IMR-90 (cell line): Measurements from ENCODE around the gene CGB7. TPM values are rescaled to one million over a fixed set of nuclear protein-coding genes. Genes with fewer than 3 reads are reported as not detected.

Source experiments
- ATAC-seq: fragments of 200-7000 bp; cut with Tn5 transposase; 2 replicates; pipeline ENCODE4 v1.9.1; 2020; ENCODE audit warnings: low read depth, mild to moderate bottlenecking, moderate library complexity
- BruUV-seq: library from RNA; stranded (reverse); fragments of 400-500 nt; replicated peaks from 2 replicates; lab custom pipeline; 2021; lab: Mats Ljungman, UMichigan
- CTCF ChIA-PET: fragments of 300-600 bp; formaldehyde crosslinking; extraction: SDS; loops from one replicate; lab custom pipeline; 2021; ENCODE audit warnings: antibody characterized with exemption; lab: Yijun Ruan, JAX
- POLR2A ChIA-PET: fragments of 300-600 bp; sonication (Branson Sonifier 250); formaldehyde crosslinking; loops from one replicate; lab custom pipeline; 2022; ENCODE audit warnings: antibody characterized with exemption; ENCODE audit not compliant: unreplicated experiment; lab: Charles Lee
- DNase-seq: peaks from one replicate; pipeline ENCODE4 v3.0.0; 2013
- H2AFZ ChIP-seq: replicated peaks from 2 replicates; pipeline ENCODE3; 2013; ENCODE audit warnings: low read length, mild to moderate bottlenecking; ENCODE audit not compliant: poor library complexity
- H2AK5ac ChIP-seq: 2 replicates; pipeline ENCODE4 v1.6.1; 2013; ENCODE audit warnings: low read depth, low read length, inconsistent platforms
- H2AK9ac ChIP-seq: replicated peaks from 2 replicates; pipeline ENCODE3; 2013; ENCODE audit warnings: mild to moderate bottlenecking, low read depth, low read length, moderate library complexity; ENCODE audit not compliant: poor library complexity
- H2BK120ac ChIP-seq: 2 replicates; pipeline ENCODE4 v1.6.1; 2013; ENCODE audit warnings: low read depth, low read length, inconsistent platforms
- H2BK15ac ChIP-seq: 3 replicates; pipeline ENCODE4 v1.6.1; 2013; ENCODE audit warnings: low read depth, low read length, inconsistent platforms
- H2BK20ac ChIP-seq: 2 replicates; pipeline ENCODE4 v1.6.1; 2013; ENCODE audit warnings: low read depth, mild to moderate bottlenecking, inconsistent platforms, low read length, moderate library complexity
- H2BK5ac ChIP-seq: 2 replicates; pipeline ENCODE4 v1.6.1; 2013; ENCODE audit warnings: mild to moderate bottlenecking, low read depth, low read length, inconsistent platforms; ENCODE audit not compliant: poor library complexity, severe bottlenecking
- H3K14ac ChIP-seq: replicated peaks from 2 replicates; pipeline ENCODE4 v1.6.1; 2013; ENCODE audit warnings: low read depth, low read length, inconsistent platforms
- H3K18ac ChIP-seq: 2 replicates; pipeline ENCODE4 v1.6.1; 2013; ENCODE audit warnings: low read depth, low read length, control low read depth
- H3K23ac ChIP-seq: 2 replicates; pipeline ENCODE4 v1.6.1; 2013; ENCODE audit warnings: low read depth, low read length, inconsistent platforms
- H3K27ac ChIP-seq: 2 replicates; pipeline ENCODE4 v1.5.1; 2013; ENCODE audit warnings: mild to moderate bottlenecking, control low read depth, low read length; ENCODE audit not compliant: insufficient read depth
- H3K27me3 ChIP-seq: 2 replicates; pipeline ENCODE4 v1.6.1; 2013; ENCODE audit warnings: low read length; ENCODE audit not compliant: control insufficient read depth, insufficient read depth
- H3K36me3 ChIP-seq: 2 replicates; pipeline ENCODE4 v1.6.1; 2013; ENCODE audit warnings: low read length, mixed read lengths; ENCODE audit not compliant: control insufficient read depth, insufficient read depth
- H3K4ac ChIP-seq: 2 replicates; pipeline ENCODE4 v1.6.1; 2013; ENCODE audit warnings: low read depth, low read length, inconsistent platforms
- H3K4me1 ChIP-seq: 2 replicates; pipeline ENCODE4 v1.6.1; 2013; ENCODE audit warnings: low read length, mixed read lengths; ENCODE audit not compliant: control insufficient read depth, insufficient read depth
- H3K4me2 ChIP-seq: 2 replicates; pipeline ENCODE4 v1.6.1; 2013; ENCODE audit warnings: low read depth, mild to moderate bottlenecking, control low read depth, low read length, moderate library complexity
- H3K4me3 ChIP-seq: 2 replicates; pipeline ENCODE4 v1.5.1; 2013; ENCODE audit warnings: low read depth, mild to moderate bottlenecking, control low read depth, low read length, moderate library complexity; ENCODE audit not compliant: insufficient read depth
- H3K56ac ChIP-seq: 2 replicates; pipeline ENCODE4 v1.6.1; 2013; ENCODE audit warnings: low read length, inconsistent platforms; ENCODE audit not compliant: insufficient read depth; ENCODE audit errors: extremely low read depth
- H3K79me1 ChIP-seq, 2 experiments: 2 replicates each; pipeline ENCODE4 v1.6.1; 2013; ENCODE audit warnings: low read length in 2 of 2, inconsistent platforms in 1 of 2, low read depth in 1 of 2
- H3K9ac ChIP-seq: 2 replicates; pipeline ENCODE4 v1.6.1; 2013; ENCODE audit warnings: low read depth, low read length, control low read depth
- H3K9me1 ChIP-seq: 2 replicates; pipeline ENCODE4 v1.6.1; 2013; ENCODE audit warnings: low read length, inconsistent platforms; ENCODE audit not compliant: insufficient read depth
- H3K9me3 ChIP-seq: 2 replicates; pipeline ENCODE4 v1.6.1; 2013; ENCODE audit warnings: low read length; ENCODE audit not compliant: control insufficient read depth, insufficient read depth
- H4K20me1 ChIP-seq: 2 replicates; pipeline ENCODE4 v1.6.1; 2013; ENCODE audit warnings: low read length, inconsistent platforms; ENCODE audit not compliant: insufficient read depth
- H4K5ac ChIP-seq: 2 replicates; pipeline ENCODE4 v1.6.1; 2013; ENCODE audit warnings: mild to moderate bottlenecking, low read depth, low read length, control low read depth
- H4K8ac ChIP-seq, 2 experiments: 2 replicates each; pipeline ENCODE4 v1.6.1; 2013; ENCODE audit warnings: low read depth in 2 of 2, low read length in 2 of 2, control low read depth in 1 of 2, inconsistent platforms in 1 of 2
- H4K91ac ChIP-seq: 2 replicates; pipeline ENCODE4 v1.6.1; 2013; ENCODE audit warnings: low read depth, low read length, inconsistent platforms; ENCODE audit not compliant: insufficient read depth
- BHLHE40 ChIP-seq: fragments of 150-350 bp; IDR thresholded peaks from 2 replicates; pipeline ENCODE4 v1.6.1; 2016; ENCODE audit warnings: mild to moderate bottlenecking, low read depth, low read length
- CEBPB ChIP-seq: IDR thresholded peaks from 2 replicates; pipeline ENCODE4 v1.6.1; 2012; ENCODE audit warnings: low read depth, low read length, improper control_type of control experiment
- CHD1 ChIP-seq: IDR thresholded peaks from 2 replicates; pipeline ENCODE4 v1.6.1; 2012; ENCODE audit warnings: low read depth, low read length, improper control_type of control experiment
- CTCF ChIP-seq: conservative IDR thresholded peaks from 2 replicates; pipeline ENCODE4 v1.5.1; 2012; ENCODE audit warnings: mild to moderate bottlenecking, low read depth, low read length, improper control_type of control experiment
- ELK1 ChIP-seq: fragments of 150-350 bp; IDR thresholded peaks from 2 replicates; pipeline ENCODE4 v1.6.1; 2016; ENCODE audit warnings: low read depth, mild to moderate bottlenecking, low read length, moderate library complexity, borderline replicate concordance
- FOS ChIP-seq: fragments of 150-350 bp; IDR thresholded peaks from 2 replicates; pipeline ENCODE4 v1.6.1; 2016; ENCODE audit warnings: low read depth, low read length
- MAFK ChIP-seq: IDR thresholded peaks from 2 replicates; pipeline ENCODE4 v1.6.1; 2012; ENCODE audit warnings: low read depth, low read length, improper control_type of control experiment
- MAZ ChIP-seq: IDR thresholded peaks from 2 replicates; pipeline ENCODE4 v1.6.1; 2012; ENCODE audit warnings: low read depth, mild to moderate bottlenecking, low read length, improper control_type of control experiment, moderate library complexity, borderline replicate concordance
- MXI1 ChIP-seq: IDR thresholded peaks from 2 replicates; pipeline ENCODE4 v1.6.1; 2012; ENCODE audit warnings: low read depth, mild to moderate bottlenecking, low read length, moderate library complexity, borderline replicate concordance
- NFE2L2 ChIP-seq: fragments of 150-350 bp; IDR thresholded peaks from 2 replicates; pipeline ENCODE4 v1.6.1; 2016; ENCODE audit warnings: low read depth, mild to moderate bottlenecking, low read length
- POLR2A ChIP-seq: IDR thresholded peaks from 2 replicates; pipeline ENCODE4 v1.6.1; 2012; ENCODE audit warnings: mild to moderate bottlenecking, low read depth, low read length
- RAD21 ChIP-seq: IDR thresholded peaks from 2 replicates; pipeline ENCODE4 v1.6.1; 2012; ENCODE audit warnings: low read length, improper control_type of control experiment
- RCOR1 ChIP-seq: IDR thresholded peaks from 2 replicates; pipeline ENCODE4 v1.6.1; 2012; ENCODE audit warnings: mild to moderate bottlenecking, low read length, improper control_type of control experiment; ENCODE audit not compliant: insufficient replicate concordance
- RFX5 ChIP-seq: IDR thresholded peaks from 2 replicates; pipeline ENCODE4 v1.8.0; 2012; ENCODE audit warnings: low read depth, mild to moderate bottlenecking, low read length, moderate library complexity
- SMC3 ChIP-seq: fragments of 150-350 bp; IDR thresholded peaks from 2 replicates; pipeline ENCODE4 v1.6.1; 2016; ENCODE audit warnings: low read depth, mild to moderate bottlenecking, antibody characterized with exemption, low read length, moderate library complexity
- USF2 ChIP-seq: fragments of 150-350 bp; IDR thresholded peaks from 2 replicates; pipeline ENCODE4 v1.6.1; 2017; ENCODE audit warnings: mild to moderate bottlenecking, antibody characterized with exemption, low read length, low read depth
- whole genome bisulfite sequencing, 2 experiments: methylation state at CpG; one replicate each; pipeline versions ENCODE4 v1.1.5 to v1.1.7; 2013; ENCODE audit warnings: missing lambda C conversion rate in 2 of 2; ENCODE audit not compliant: insufficient read length in 1 of 2; ENCODE audit errors: extremely low coverage in 2 of 2; 5-methylcytosine and 5-hydroxymethylcytosine counted together
- dilution Hi-C: fragments of 300-500 bp; cut with HindIII; formaldehyde crosslinking; loops from one replicate; pipeline ENCODE4 v1.14.3; 2018; ENCODE audit warnings: low sequenced_read_pairs; ENCODE audit not compliant: unreplicated experiment
- in situ Hi-C: fragments of 300-500 bp; cut with MboI; formaldehyde crosslinking; loops from 3 replicates; pipeline ENCODE4 v1.14.3; 2019; ENCODE audit warnings: low sequenced_read_pairs, inconsistent platforms, mixed read lengths
- intact Hi-C: fragments of 100-400 bp; cut with micrococcal nuclease; formaldehyde crosslinking; loops from 2 replicates; pipeline ENCODE4 v1.10.0; 2022
- polyA plus RNA-seq, 3 experiments: library from polyadenylated mRNA; depleted of rRNA; stranded (reverse); fragments of >200 nt; gene quantifications; 2 replicates each; pipeline ENCODE4 v1.2.3, GENCODE V29; 2012; ENCODE audit warnings: low replicate concordance in 1 of 3
- total RNA-seq: library from RNA; depleted of rRNA; stranded (reverse); fragments of >200 nt; gene quantifications from 2 replicates; pipeline ENCODE4 v1.2.3, GENCODE V29; 2012

The CGB7 gene
- total and polyA plus RNA-seq, 2 of the 4 experiments (the other 2 are of a cell fraction), result 1.7 TPM; not detected in 1

GRCh38 chr19:49011194-49011593, 46.4 kb downstream of the CGB7 start:
- no peak overlapping the region for H3K4me2 ChIP-seq
- dilution Hi-C loops, result no loop called here
- DNase-seq, result no peak
- H3K79me1 ChIP-seq, result peaks cover 0 to 3% of the 10 kb centered on the region in 2 experiments; a peak in 1 of 4 replicates
- no peak overlapping the region for H2BK20ac ChIP-seq
- in situ Hi-C loops, result no loop called here
- no TSS peak for BruUV-seq
- no peak overlapping the region for H4K8ac ChIP-seq
- H3K9ac ChIP-seq, result no peak overlapping the region
- no peak overlapping the region for H3K14ac ChIP-seq
- no peak overlapping the region for H3K4me3 ChIP-seq
- H4K5ac ChIP-seq, result no peak overlapping the region
- POLR2A ChIA-PET, result no interaction called here
- H3K9me3 ChIP-seq, result no peaks in the 10 kb centered on the region
- intact Hi-C loops, result no loop called here
- no CpG with 5 or more reads among the region's 17 CpGs for WGBS, 2 experiments
- no peak overlapping the region for H2AK5ac ChIP-seq
- H2BK15ac ChIP-seq, result no peak overlapping the region
- no peak overlapping the region for H2BK5ac ChIP-seq
- CTCF ChIA-PET, result no interaction called here
- H3K56ac ChIP-seq, result no peak overlapping the region
- no peaks in the 10 kb centered on the region; the same call in 1 of the 2 replicates for H4K20me1 ChIP-seq
- no peak overlapping the region for H2AFZ ChIP-seq
- no peaks in the 10 kb centered on the region for H3K4me1 ChIP-seq
- peaks cover 2% of the 10 kb centered on the region; the same call in 1 of the 2 replicates for H3K9me1 ChIP-seq
- TF ChIP-seq MAZ, result no peak
- TF ChIP-seq POLR2A, result no peak
- TF ChIP-seq CEBPB, result no peak
- no peak for TF ChIP-seq RAD21
- no peak for TF ChIP-seq MXI1
- TF ChIP-seq RFX5, result no peak
- TF ChIP-seq RCOR1, result no peak
- TF ChIP-seq SMC3, result no peak
- TF ChIP-seq FOS, result no peak
- TF ChIP-seq MAFK, result no peak
- TF ChIP-seq CTCF, result no peak
- TF ChIP-seq BHLHE40, result no peak
- no peak for TF ChIP-seq USF2
- no peak for TF ChIP-seq NFE2L2
- TF ChIP-seq ELK1, result no peak
- no peak for TF ChIP-seq CHD1
- H2AK9ac ChIP-seq, result no peak overlapping the region
- no peak overlapping the region for H3K23ac ChIP-seq
- H3K18ac ChIP-seq, result no peak overlapping the region
- H4K91ac ChIP-seq, result no peak overlapping the region
- no peak overlapping the region for H3K4ac ChIP-seq
- H3K27me3 ChIP-seq, result no peaks in the 10 kb centered on the region
- H3K36me3 ChIP-seq, result peaks cover 67% of the 10 kb centered on the region
- no peak for ATAC-seq
- no peak overlapping the region for H2BK120ac ChIP-seq
- no peak overlapping the region for H3K27ac ChIP-seq
